ENCODE results near the gene TMEM229B. TPM values are rescaled to one million over a fixed set of nuclear protein-coding genes. Genes with fewer than 3 reads are reported as not detected.

Gene TMEM229B
- 1 to 10 TPM; 9.9 to 10.0 TPM for total RNA-seq

DNA sequence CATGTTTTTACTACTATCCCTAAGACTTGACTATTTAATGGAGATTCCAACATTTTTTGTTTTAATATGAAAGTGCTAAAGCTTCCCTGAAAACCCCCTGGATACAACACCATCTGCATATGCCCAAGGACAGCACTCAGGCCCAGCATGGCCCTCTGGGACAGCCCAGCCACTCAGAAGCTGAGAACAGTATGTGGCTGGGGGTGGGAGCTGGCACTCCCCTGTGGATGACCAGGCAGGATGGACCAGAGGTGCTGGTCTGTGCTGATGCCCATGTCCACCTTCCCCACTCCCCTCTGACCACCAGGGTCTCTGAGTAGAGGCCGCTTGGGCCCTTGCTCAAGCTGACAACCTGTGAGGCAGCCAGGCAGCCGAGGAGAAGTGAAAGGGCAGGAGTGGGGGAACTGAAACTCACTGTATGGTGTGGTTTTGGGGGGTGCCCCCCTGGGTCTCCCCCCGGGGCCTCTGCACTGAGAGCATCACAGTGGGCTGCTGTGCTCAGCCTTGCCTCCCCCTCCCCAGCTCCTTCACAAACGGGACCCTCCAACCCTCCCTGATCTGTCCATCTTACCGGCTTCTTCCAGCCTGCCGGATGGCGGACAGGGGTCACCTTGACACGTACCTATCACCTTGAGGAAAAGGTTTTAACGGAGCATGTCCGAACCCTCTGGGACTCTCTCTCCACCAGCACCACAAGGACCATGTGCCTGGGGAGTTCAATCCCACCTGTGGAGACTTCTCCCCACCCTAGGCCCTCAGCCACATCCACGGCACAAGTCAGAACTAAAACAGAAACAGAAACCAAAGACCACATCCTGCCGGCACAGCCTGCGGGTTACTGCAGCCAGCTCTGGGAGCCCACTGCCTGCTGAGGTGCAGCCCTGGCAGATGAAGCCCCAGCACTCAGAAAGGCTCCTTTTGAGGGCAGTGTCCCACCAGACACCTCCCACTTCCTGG lies at the start of gene TMEM229B:
TSS of gene TMEM229B (minus strand) at position 785 of the 957 bp plus-strand sequence. CDS start 14,798 bp downstream, outside the sequence.
- peaks cover 58% of the 10 kb centered on the region for H3K4me1 Mint-ChIP-seq (ENCODE audit: low read depth)
- ATAC-seq, result peak; percentile 98
- H3K27ac Mint-ChIP-seq, result peak within 1 kb of the TSS; percentile 99
- POLR2A ChIA-PET, result no interaction called here
- peak within 1 kb of the TSS; percentile 80 for H3K4me3 Mint-ChIP-seq
- peaks cover 13% of the 10 kb centered on the region for H3K9me3 Mint-ChIP-seq (ENCODE audit: insufficient read depth)
- H3K36me3 Mint-ChIP-seq (ENCODE audit: low read depth), result peaks cover 32% of the 10 kb centered on the region
- H3K27me3 Mint-ChIP-seq (ENCODE audit: low read depth), result peaks cover 3% of the 10 kb centered on the region
- peak; percentile 92 for DNase-seq
- CTCF ChIA-PET, result interaction anchor here (0.8 to 2.7 kb wide), 8 partner anchors 21 to 216 kb away, joined by 3 to 9 read pairs (median 4); partner anchors contain the start of gene ATP6V1D

DNA sequence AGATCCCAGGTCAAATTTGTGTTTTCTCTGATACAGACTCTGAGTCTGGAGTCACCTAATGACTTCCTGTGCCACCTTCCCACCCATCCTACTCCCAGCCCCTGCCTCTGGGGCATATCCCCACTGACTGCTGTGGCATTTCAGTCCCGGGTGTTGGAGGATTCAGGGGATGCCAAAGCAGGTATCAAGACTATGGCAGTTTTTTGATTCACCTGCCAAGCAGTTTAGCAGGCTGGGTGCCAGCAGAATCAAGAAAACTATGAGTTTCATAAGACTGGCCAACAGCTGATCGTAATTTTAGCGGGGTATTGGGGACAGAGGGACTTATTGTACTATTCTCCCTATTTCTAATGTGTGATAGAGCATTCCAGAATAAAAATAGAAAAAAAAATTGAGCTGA lies 49.2 kb upstream of the TMEM229B start:
- Mint-ChIP-seq H3K9me3 (ENCODE audit: insufficient read depth) (no peaks in the 10 kb centered on the region), H3K36me3 (ENCODE audit: low read depth) (no peaks in the 10 kb centered on the region), H3K27ac (no peak overlapping the region), H3K27me3 (ENCODE audit: low read depth) (peaks cover 53% of the 10 kb centered on the region), H3K4me3 (no peak overlapping the region), H3K4me1 (ENCODE audit: low read depth) (peaks cover 15% of the 10 kb centered on the region)
- DNase-seq, result no peak
- ATAC-seq, result no peak
- CTCF ChIA-PET, result interaction anchor here (0.8 to 2.6 kb wide), 2 partner anchors 11 to 110 kb away, joined by 4 to 12 read pairs; no protein-coding TSS in a partner anchor
- POLR2A ChIA-PET, result no interaction called here

DNA sequence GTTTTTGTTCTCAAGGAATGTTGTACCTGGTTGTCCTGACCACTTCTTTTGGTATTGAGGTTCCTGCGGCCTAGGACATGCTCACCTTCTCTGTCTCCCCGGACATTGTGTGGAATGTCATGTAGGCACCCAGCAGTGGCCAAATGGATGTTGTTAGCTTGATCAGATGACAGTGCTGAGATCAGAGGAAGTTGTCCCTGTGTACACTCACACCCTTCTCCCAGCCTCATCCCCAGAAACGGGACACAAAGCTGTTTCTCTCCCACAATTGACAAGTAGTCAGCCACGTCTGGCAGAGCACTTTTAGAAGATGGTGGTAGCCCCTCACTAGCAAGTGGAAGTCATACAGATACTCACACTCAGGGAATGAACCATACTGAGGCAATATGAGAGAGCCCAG lies 47.6 kb upstream of the TMEM229B start:
- DNase-seq (no peak), ATAC-seq (no peak)
- H3K9me3 Mint-ChIP-seq (ENCODE audit: insufficient read depth), result no peaks in the 10 kb centered on the region
- no peak overlapping the region for H3K27ac Mint-ChIP-seq
- H3K36me3 Mint-ChIP-seq (ENCODE audit: low read depth), result no peaks in the 10 kb centered on the region
- H3K4me3 Mint-ChIP-seq, result no peak overlapping the region
- POLR2A ChIA-PET, result no interaction called here
- CTCF ChIA-PET, result interaction anchor here (1.0 to 1.4 kb wide), 2 partner anchors 9 to 11 kb away, joined by 4 to 7 read pairs; no protein-coding TSS in a partner anchor
- peaks cover 8% of the 10 kb centered on the region for H3K4me1 Mint-ChIP-seq (ENCODE audit: low read depth)
- H3K27me3 Mint-ChIP-seq (ENCODE audit: low read depth), result peaks cover 54% of the 10 kb centered on the region

DNA sequence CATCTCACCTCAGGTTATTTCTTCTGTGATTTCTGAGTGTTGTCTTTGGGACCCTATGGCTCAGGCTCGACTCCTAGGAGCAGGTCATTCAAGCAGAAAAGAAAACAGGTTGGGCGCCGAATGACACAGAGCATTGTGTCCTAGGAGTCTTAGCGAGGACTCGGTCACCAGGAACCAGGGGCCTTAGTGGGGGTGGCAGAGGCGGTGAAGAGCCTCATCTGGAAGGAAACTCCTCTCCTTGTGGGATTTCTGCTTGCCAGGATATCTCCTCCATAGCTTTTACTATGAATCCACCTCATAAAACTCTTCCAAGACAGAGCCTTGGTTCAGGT lies 45.2 kb upstream of the TMEM229B start:
- Mint-ChIP-seq H3K9me3 (ENCODE audit: insufficient read depth) (no peaks in the 10 kb centered on the region), H3K4me1 (ENCODE audit: low read depth) (peaks cover 8% of the 10 kb centered on the region), H3K27me3 (ENCODE audit: low read depth) (peaks cover 57% of the 10 kb centered on the region), H3K27ac (no peak overlapping the region), H3K4me3 (peak overlapping the region; percentile 70), H3K36me3 (ENCODE audit: low read depth) (no peaks in the 10 kb centered on the region)
- ChIA-PET CTCF (interaction anchor here (1.3 to 1.5 kb wide), 3 partner anchors 8 to 106 kb away, joined by 5 to 9 read pairs (median 9); no protein-coding TSS in a partner anchor), POLR2A (no interaction called here)
- no peak for ATAC-seq
- DNase-seq, result no peak

DNA sequence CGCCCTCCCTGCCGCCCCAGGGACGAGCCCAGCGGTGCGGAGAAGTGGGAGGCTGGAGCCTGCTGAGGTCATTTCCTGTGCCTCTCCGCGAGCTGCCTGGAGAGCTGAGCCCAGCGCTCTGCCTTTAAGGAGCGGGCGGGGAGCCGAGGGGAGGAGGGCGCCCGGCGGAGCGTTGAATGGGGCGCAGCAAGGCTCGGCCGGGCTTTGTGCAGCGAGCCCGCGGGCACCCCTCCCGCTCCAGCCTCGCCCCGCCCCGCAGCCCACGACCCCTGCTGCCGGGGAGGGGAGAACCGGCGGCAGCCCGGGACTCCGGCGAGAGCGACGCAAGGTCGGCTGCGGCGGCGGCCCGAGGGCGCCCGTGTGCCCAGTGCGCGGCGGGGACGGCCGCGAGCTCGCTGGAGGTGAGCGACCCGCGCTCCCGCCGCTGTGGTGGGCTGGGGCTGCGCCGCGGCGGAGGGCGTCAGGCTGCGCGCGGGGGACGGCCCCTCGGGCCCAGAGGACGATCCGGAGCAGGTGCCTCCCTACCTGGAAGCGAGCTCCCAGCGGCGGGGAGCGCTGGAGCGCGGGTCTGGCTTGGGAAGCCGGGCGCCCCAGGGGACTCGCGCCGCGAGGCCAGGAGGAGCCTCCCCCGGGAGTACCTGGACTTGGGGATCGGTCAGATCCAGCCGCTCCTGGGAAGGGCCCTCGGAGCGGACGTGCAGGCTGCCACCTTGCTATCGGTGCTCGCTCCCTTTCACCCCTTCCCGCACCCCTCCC lies 44.7 kb upstream of the TMEM229B start, which contains the start of gene PLEKHH1:
TSS of gene PLEKHH1 (plus strand) at position 293 of the 756 bp plus-strand sequence. CDS start 8,578 bp downstream, outside the sequence.
- CTCF ChIA-PET, result interaction anchor here (1.2 to 1.7 kb wide), 5 partner anchors 9 to 105 kb away, joined by 3 to 9 read pairs (median 5); partner anchors contain the start of gene PIGH

DNA sequence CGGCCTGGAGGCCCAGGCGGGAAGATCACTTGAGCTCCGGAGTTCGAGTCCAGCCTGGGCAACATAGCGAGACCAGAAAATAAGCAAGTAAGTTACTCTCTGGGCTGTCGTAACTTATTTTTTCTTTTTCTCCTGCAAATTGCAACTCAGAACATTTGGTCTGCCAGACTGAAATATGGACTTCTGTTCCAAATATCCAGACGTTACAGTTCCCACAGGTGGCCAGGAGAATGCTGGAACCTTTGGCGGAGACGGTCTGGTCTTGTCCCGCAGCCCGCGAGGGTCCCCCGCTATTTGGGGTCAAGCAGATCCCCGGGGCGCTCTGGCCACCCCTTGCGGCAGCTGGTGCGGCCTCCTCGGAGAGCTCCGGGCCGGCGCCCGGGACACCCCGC lies 44.1 kb upstream of the TMEM229B start:
- ATAC-seq (no peak), DNase-seq (no peak)
- no peak overlapping the region for H3K27ac Mint-ChIP-seq
- H3K27me3 Mint-ChIP-seq (ENCODE audit: low read depth), result peaks cover 60% of the 10 kb centered on the region
- peaks cover 8% of the 10 kb centered on the region for H3K4me1 Mint-ChIP-seq (ENCODE audit: low read depth)
- POLR2A ChIA-PET, result no interaction called here
- no peaks in the 10 kb centered on the region for H3K36me3 Mint-ChIP-seq (ENCODE audit: low read depth)
- H3K4me3 Mint-ChIP-seq, result peak overlapping the region; percentile 43
- CTCF ChIA-PET, result interaction anchor here (0.7 to 1.7 kb wide), 6 partner anchors 9 to 104 kb away, joined by 3 to 9 read pairs (median 4); partner anchors contain the start of gene PIGH
- no peaks in the 10 kb centered on the region for H3K9me3 Mint-ChIP-seq (ENCODE audit: insufficient read depth)

More for the DNA sequence above, 44.7 kb upstream of the TMEM229B start, which contains the start of gene PLEKHH1:
- Mint-ChIP-seq H3K9me3 (ENCODE audit: insufficient read depth) (no peaks in the 10 kb centered on the region), H3K36me3 (ENCODE audit: low read depth) (no peaks in the 10 kb centered on the region), H3K4me1 (ENCODE audit: low read depth) (peaks cover 8% of the 10 kb centered on the region), H3K27me3 (ENCODE audit: low read depth) (peaks cover 58% of the 10 kb centered on the region), H3K27ac (no peak within 1 kb of the TSS), H3K4me3 (peak within 1 kb of the TSS; percentile 70)
- DNase-seq (peak; percentile 72), ATAC-seq (peak; percentile 94)
- POLR2A ChIA-PET, result no interaction called here

DNA sequence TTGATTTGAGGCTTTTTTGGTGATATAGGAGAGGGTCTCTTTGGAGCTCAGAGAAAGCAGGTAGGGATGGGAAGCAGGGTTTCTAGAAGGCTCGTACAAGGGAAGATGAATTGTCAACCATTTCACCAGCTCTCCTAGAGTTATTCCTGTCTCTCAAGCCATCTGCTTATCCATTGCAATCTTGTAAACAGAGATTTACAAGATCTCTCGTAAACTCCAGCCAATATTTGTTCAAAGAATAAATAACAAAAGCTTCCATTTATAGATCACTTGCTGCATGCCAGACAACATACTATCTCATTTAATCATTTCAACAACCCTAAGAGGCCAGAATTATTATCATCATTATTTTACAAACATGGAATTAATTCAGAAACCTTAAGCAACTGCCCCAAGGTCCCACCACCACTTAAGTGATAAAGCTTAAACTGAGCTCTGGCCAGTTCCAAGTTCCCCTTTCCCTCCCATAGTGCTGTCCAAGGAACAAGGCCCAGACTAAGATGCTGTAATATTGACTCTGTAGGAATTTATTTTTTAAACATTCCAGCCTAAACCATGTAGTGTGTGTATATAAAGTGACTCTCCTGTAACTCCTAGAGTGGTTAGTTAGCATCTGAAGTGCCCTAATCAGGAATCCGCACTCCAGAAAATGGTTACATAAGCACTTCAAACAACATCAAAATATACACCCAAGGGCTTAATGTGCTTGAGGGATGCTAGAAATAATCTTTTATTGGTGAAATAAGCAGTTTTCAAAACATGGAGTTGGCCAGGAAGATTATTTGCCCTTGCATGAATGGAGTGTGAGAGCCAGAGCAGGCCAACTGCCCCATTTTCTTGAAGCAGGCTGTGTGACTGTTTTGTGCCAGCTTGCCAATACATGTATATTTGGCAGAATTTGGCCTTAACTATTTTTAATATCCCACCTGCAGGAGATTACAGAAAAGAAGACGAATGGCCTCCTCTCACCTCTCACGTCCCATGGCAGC lies 41.7 kb upstream of the TMEM229B start:
- CTCF ChIA-PET, result interaction anchor here (0.8 to 6.3 kb wide), 6 partner anchors 12 to 174 kb away, joined by 3 to 36 read pairs (median 4); no protein-coding TSS in a partner anchor
- H3K27ac Mint-ChIP-seq, result no peak overlapping the region
- no peak for ATAC-seq

DNA sequence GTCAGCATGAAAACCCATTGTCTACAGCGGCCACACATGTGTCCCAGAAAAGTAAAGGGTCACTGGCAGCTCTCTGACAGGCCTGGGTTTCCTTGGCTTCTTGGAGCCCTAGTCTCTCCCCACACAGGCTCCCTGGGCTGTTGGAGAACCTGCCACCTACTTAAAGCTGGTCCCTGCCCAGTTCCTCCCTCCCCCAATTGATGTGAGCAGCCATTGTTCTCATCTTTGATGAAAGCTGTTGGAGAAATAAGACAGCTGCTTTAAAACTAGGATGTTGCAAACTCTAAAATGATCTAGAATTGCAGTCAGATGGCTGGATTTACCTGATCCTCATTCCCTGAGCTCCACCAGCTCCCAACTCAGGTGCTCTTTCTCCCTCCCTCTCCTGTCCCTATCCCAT lies 39.8 kb upstream of the TMEM229B start:
- no peak for DNase-seq
- H3K4me1 Mint-ChIP-seq (ENCODE audit: low read depth), result peaks cover 4% of the 10 kb centered on the region
- H3K27ac Mint-ChIP-seq, result no peak overlapping the region
- H3K9me3 Mint-ChIP-seq (ENCODE audit: insufficient read depth), result no peaks in the 10 kb centered on the region
- no peaks in the 10 kb centered on the region for H3K36me3 Mint-ChIP-seq (ENCODE audit: low read depth)
- H3K4me3 Mint-ChIP-seq, result no peak overlapping the region
- ATAC-seq, result no peak
- ChIA-PET POLR2A (no interaction called here), CTCF (interaction anchor here (0.7 to 6.3 kb wide), 8 partner anchors 11 to 139 kb away, joined by 3 to 77 read pairs (median 9); partner anchors contain the start of gene PIGH)
- peaks cover 59% of the 10 kb centered on the region for H3K27me3 Mint-ChIP-seq (ENCODE audit: low read depth)

More for the DNA sequence above, 41.7 kb upstream of the TMEM229B start:
- Mint-ChIP-seq H3K36me3 (ENCODE audit: low read depth) (no peaks in the 10 kb centered on the region), H3K9me3 (ENCODE audit: insufficient read depth) (no peaks in the 10 kb centered on the region), H3K4me3 (no peak overlapping the region), H3K27me3 (ENCODE audit: low read depth) (peaks cover 60% of the 10 kb centered on the region), H3K4me1 (ENCODE audit: low read depth) (peaks cover 8% of the 10 kb centered on the region)
- POLR2A ChIA-PET, result interaction anchor here (0.7 kb wide), 1 partner anchor 9 kb away, joined by 3 read pairs; no protein-coding TSS in a partner anchor
- no peak for DNase-seq

DNA sequence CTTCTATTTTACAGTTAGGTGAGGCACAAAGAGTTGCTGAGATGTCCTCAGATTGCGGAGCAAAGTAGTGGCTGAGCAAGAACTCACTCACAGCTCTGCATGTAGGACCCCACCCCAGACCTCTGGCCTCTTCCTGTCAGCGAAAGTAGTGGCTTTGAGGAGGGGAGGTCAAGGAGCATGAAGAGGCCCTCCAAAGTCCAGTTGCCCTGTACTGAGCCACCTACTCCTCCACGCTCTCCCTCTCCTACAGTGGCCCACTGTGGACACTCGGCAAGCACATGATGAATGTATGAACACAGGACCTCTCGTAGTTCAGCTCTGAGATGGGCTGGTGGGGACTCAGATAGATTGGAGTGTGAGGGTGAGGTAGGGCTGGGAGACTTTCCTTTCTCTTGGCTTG lies 39.2 kb upstream of the TMEM229B start:
- DNase-seq (no peak), ATAC-seq (no peak)
- ChIA-PET POLR2A (interaction anchor here (1.2 kb wide), 1 partner anchor 43 kb away, joined by 4 read pairs; no protein-coding TSS in a partner anchor), CTCF (interaction anchor here (0.7 to 6.3 kb wide), 18 partner anchors 9 to 176 kb away, joined by 3 to 77 read pairs (median 6); partner anchors contain the start of gene PIGH)
- Mint-ChIP-seq H3K4me1 (ENCODE audit: low read depth) (peaks cover 4% of the 10 kb centered on the region), H3K27me3 (ENCODE audit: low read depth) (peaks cover 60% of the 10 kb centered on the region), H3K36me3 (ENCODE audit: low read depth) (no peaks in the 10 kb centered on the region), H3K27ac (no peak overlapping the region), H3K4me3 (no peak overlapping the region), H3K9me3 (ENCODE audit: insufficient read depth) (no peaks in the 10 kb centered on the region)

DNA sequence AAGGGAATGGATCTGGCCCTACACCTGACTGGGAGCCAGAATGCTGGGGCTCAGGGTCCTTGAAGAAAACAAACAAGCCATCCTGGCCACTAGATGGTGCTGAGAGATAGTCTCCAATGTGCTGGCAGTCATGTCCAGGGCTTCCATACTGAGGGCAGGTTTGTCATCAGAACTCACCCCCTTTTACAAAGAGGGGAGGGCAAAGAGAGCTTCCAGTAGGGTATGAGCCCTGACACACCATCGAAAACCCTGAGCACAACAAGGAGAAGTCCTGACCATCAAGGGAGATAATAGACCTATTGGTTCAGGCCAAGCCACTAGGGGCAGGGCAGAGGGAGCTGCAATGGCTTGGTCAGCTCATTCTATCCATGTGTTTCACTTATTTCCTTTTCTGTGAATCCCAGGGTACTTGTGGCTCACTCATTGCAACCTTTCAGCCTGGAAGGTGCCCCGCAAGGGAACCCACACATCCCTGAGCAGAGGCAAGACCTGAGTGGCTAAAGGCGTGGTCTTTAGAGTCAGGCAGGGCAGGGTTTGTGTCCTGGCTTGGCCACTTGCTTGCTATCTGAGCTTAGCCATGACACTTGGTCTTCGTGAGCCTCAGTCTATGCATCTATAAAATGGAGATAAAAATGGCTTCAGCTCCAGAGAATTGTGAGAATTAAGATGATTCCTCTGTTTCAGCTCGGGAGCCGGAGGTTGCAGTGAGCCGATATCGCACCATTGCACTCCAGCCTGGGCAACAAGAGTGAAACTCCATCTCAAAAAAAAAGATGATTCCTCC lies 38.3 kb upstream of the TMEM229B start:
- peak; percentile 60 for DNase-seq
- ChIA-PET POLR2A (interaction anchor here (0.8 to 1.2 kb wide), 2 partner anchors 9 to 44 kb away, joined by 3 to 4 read pairs; no protein-coding TSS in a partner anchor), CTCF (interaction anchor here (0.6 to 6.3 kb wide), 40 partner anchors 8 to 177 kb away, joined by 3 to 77 read pairs (median 5); partner anchors contain the start of genes ARG2, PIGH and TMEM229B)
- no peaks in the 10 kb centered on the region for H3K36me3 Mint-ChIP-seq (ENCODE audit: low read depth)
- no peak overlapping the region for H3K27ac Mint-ChIP-seq
- H3K9me3 Mint-ChIP-seq (ENCODE audit: insufficient read depth), result no peaks in the 10 kb centered on the region
- no peak overlapping the region for H3K4me3 Mint-ChIP-seq
- no peaks in the 10 kb centered on the region for H3K4me1 Mint-ChIP-seq (ENCODE audit: low read depth)
- ATAC-seq, result peak; percentile 83
- H3K27me3 Mint-ChIP-seq (ENCODE audit: low read depth), result peaks cover 56% of the 10 kb centered on the region

All from activated CD8-positive, alpha-beta T cell treated with anti-CD3 and anti-CD28 coated beads, Interleukin-2, amount 10 ng/mL, durations not matched to agents 7 days and 5 days (primary cell).